Stromal cell of bone marrow (primary cell): ENCODE results near the gene MAIP1.

Experiments used
- DNase-seq: peaks from one replicate; pipeline ENCODE4 v3.0.0-alpha.2; 2012; ENCODE audit warnings: low read depth

MAIP1 gene

DNA sequence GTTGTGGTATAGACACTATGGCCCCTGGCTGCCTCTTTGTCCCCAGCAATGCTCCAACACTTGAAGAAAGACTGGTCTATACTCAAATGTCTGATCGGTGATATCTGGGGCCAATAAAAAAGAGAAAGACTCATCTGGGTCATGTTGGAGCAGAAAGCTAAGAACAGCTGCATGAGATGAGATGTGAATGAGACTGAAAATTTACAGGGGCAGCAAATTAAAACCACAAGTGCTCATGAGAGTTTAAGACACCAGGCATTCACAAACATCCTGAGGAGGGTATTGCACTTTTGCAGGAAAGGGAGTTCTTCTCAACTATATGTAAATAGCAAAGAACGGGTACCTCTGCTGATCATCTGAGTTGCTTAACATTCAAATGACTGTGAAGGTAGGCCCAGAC lies 36.3 kb downstream of the MAIP1 start:
- DNase-seq: no peak

- DNase-seq: no peak
Measured at GRCh38 chr2:199992296-199992695, 36.9 kb downstream of the MAIP1 start.

- DNase-seq: no peak
Measured at GRCh38 chr2:199994371-199994770, 39.0 kb downstream of the MAIP1 start.

- no peak for DNase-seq
Measured at GRCh38 chr2:199994896-199995295, 39.5 kb downstream of the MAIP1 start.

DNA sequence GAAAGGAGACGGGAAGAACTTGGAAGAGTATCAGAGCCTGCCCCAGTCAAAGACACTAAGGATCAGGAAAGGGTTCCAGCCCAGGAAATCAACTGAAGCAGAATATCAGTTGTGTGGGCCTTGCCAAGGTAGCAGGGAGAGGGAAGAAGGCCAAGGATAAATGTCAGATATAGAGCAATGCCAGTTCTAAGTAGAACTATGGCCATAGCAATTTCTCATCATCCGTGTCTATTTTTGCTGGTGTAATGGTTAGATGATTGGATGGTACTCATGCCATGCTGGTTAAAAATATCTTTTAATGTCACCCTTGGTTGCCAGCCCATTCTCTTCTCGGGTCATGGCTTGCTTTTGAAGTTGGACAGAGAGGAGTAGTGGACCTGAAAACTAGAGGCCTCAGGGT lies 41.9 kb downstream of the MAIP1 start:
- no peak for DNase-seq

- DNase-seq: no peak
Measured at GRCh38 chr2:199999166-199999565, 43.8 kb downstream of the MAIP1 start.

GRCh38 chr2:200000444-200001163 lies 45.2 kb downstream of the MAIP1 start:
- no peak for DNase-seq

- DNase-seq: no peak
Measured at GRCh38 chr2:200003444-200003843, 48.1 kb downstream of the MAIP1 start.

DNA sequence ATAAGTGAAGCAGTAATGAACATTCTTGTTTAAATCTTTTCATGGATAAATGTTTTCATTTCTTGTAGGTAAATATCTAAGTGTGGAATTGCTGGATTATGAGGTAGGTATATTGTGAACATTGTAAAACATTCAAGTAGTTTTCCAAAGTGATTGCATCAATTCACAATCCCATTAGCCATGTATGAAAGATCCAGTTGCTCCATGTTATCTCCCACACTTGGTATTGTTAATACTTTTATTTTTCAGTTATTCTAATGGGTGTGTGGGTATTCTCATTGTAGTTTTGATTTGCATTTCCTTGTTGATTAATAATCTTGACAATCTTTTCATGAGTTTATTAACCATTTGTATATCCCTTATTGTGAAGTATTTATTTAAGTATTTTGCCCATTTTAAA lies 50.3 kb downstream of the MAIP1 start:
- DNase-seq: no peak

GRCh38 chr2:200007306-200007705 lies 51.9 kb downstream of the MAIP1 start:
- no peak for DNase-seq

DNA sequence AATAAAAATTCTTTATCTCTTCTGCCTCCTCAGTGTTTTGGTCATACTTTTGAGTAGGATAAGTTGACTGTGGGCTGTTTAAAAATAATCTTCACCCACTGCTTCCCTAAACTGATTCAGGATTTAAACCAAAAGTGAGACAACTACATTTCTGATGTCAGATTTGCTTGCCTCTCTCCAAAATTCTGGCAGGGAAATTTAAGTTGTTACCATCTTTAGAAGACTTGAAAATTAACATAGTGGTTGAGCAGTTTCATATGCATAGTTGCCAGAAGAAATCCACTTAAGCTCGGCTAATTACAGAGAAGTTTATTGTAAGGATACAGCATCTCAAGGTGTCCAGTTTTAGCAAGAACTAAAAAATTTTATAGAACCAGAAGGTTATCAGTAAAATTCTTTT lies 57.0 kb downstream of the MAIP1 start:
- DNase-seq: no peak
